ENCODE measurements around the gene NKAIN1.

GRCh38 chr1:31181515-31182343 lies 58.0 kb downstream of the NKAIN1 start:
- peak; percentile 76 to 78 for TF ChIP-seq CTCF (conservative IDR thresholded peaks at IDR 0.05; ENCODE audit: low read depth in 2 of 2)
- peak; percentile 51 for TF ChIP-seq REST (IDR thresholded peaks at IDR 0.05; ENCODE audit: unreplicated experiment)
- TF ChIP-seq EZH2phosphoT487 (IDR thresholded peaks at IDR 0.05; ENCODE audit: unreplicated experiment): no peak
- TF ChIP-seq EZH2 (IDR thresholded peaks at IDR 0.05; ENCODE audit: low read depth, unreplicated experiment): no peak

All from GM23338 (cell line).